HCT116 (cell line): ENCODE results near the gene MRPL45. TPM values are rescaled to one million over a fixed set of nuclear protein-coding genes. Genes with fewer than 3 reads are reported as not detected.
"Not testable (repeated sequence)": the region's sequence is repeated elsewhere in the genome, so short reads cannot be mapped to it uniquely, and the experiment has no call there.

Experiments
- ATAC-seq: fragments of 200-7000 bp; cut with Tn5 transposase; 2 replicates; pipeline ENCODE4 v1.9.1; 2020; ENCODE audit warnings: mild to moderate bottlenecking, moderate library complexity
- Bru-seq: library from RNA; stranded (reverse); fragments of 400-500 nt; gene quantifications from one replicate; lab custom pipeline; 2021; lab: Mats Ljungman, UMichigan
- BruChase-seq, 2 experiments: library from RNA; stranded (reverse); fragments of 400-500 nt; gene quantifications; one replicate each; lab custom pipeline; 2021; lab: Mats Ljungman, UMichigan
- BruUV-seq: library from RNA; stranded (reverse); fragments of 400-500 nt; replicated peaks from 2 replicates; lab custom pipeline; 2021; lab: Mats Ljungman, UMichigan
- CTCF ChIA-PET: fragments of 300-600 bp; sonication (Branson Sonifier 250); formaldehyde crosslinking; loops from one replicate; lab custom pipeline; 2021; ENCODE audit warnings: antibody characterized with exemption; lab: Charles Lee
- POLR2A ChIA-PET: fragments of 300-600, 350-600 bp; sonication (Branson Sonifier 250); formaldehyde crosslinking; loops from one replicate; lab custom pipeline; 2021; ENCODE audit warnings: antibody characterized with exemption; lab: Charles Lee
- RAD21 ChIA-PET, 2 experiments: fragments of 300-600 bp; sonication (Branson Sonifier 250); formaldehyde crosslinking; loops; one replicate each; lab custom pipeline; 2023; ENCODE audit warnings: low total read pairs in 2 of 2; ENCODE audit not compliant: uncharacterized antibody in 2 of 2, unreplicated experiment in 2 of 2, low non-redundant PET in 1 of 2; lab: Charles Lee
- DNase-seq: peaks from one replicate; pipeline ENCODE4 v3.0.0-alpha.2; 2010; ENCODE audit warnings: low read depth, low spot score
- H2AFZ ChIP-seq: fragments of 200-600 bp; shearing (Covaris generic), sonication (generic); 2 replicates; pipeline ENCODE4 v1.6.1; 2017; ENCODE audit warnings: low read depth, mixed run types, mixed read lengths, antibody characterized with exemption, low read length; ENCODE audit not compliant: poor library complexity, severe bottlenecking
- H3K27ac ChIP-seq: 2 replicates; pipeline ENCODE4 v1.5.1; 2012; ENCODE audit warnings: low read depth, low read length
- H3K27me3 ChIP-seq: fragments of 200-600 bp; sonication (generic); 2 replicates; pipeline ENCODE4 v1.6.1; 2016; ENCODE audit warnings: mixed run types, low read length, mixed read lengths; ENCODE audit not compliant: insufficient read depth
- H3K36me3 ChIP-seq, 2 experiments: fragments of 200-500 bp in 1 of 2; fragments of 200-600 bp in 1 of 2; sonication (Bioruptor generic) in 1 of 2; sonication (generic) in 1 of 2; 2 replicates each; pipeline versions ENCODE4 v1.5.1 to v1.6.1; 2014 to 2016; ENCODE audit warnings: low read length in 2 of 2, inconsistent platforms in 1 of 2, mixed read lengths in 1 of 2, mixed run types in 1 of 2; ENCODE audit not compliant: insufficient read depth in 2 of 2, control insufficient read depth in 1 of 2
- H3K4me1 ChIP-seq, 2 experiments: fragments of 200-600 bp in 1 of 2; sonication (generic) in 1 of 2; 2 replicates each; pipeline versions ENCODE4 v1.5.1 to v1.6.1; 2012 to 2017; ENCODE audit warnings: low read length in 2 of 2, inconsistent platforms in 1 of 2, mild to moderate bottlenecking in 1 of 2, mixed read lengths in 1 of 2, mixed run types in 1 of 2, moderate library complexity in 1 of 2; ENCODE audit not compliant: insufficient read depth in 2 of 2, control insufficient read depth in 1 of 2
- H3K4me2 ChIP-seq: fragments of 200-600 bp; sonication (generic); 2 replicates; pipeline ENCODE4 v1.6.1; 2017; ENCODE audit warnings: mixed run types, low read length, mixed read lengths
- H3K4me3 ChIP-seq, 2 experiments: fragments of 200-600 bp in 1 of 2; sonication (generic) in 1 of 2; replicated peaks in 1 of 2; 2 replicates each; pipeline ENCODE4 v1.5.1; 2011 to 2016; ENCODE audit warnings: low read length in 2 of 2, control low read depth in 1 of 2, low read depth in 1 of 2, mild to moderate bottlenecking in 1 of 2, mixed read lengths in 1 of 2, mixed run types in 1 of 2
- H3K79me2 ChIP-seq: fragments of 200-600 bp; sonication (generic); 2 replicates; pipeline ENCODE4 v1.6.1; 2017; ENCODE audit warnings: mild to moderate bottlenecking, mixed run types, low read length, moderate library complexity, mixed read lengths; ENCODE audit not compliant: insufficient read depth
- H3K9ac ChIP-seq: fragments of 200-600 bp; sonication (generic); 2 replicates; pipeline ENCODE4 v1.6.1; 2016; ENCODE audit warnings: low read length, mixed read lengths
- H3K9me2 ChIP-seq: fragments of 200-600 bp; sonication (generic), shearing (Covaris generic); 2 replicates; pipeline ENCODE4 v1.6.1; 2017; ENCODE audit warnings: mixed run types, mild to moderate bottlenecking, moderate library complexity; ENCODE audit not compliant: insufficient read depth
- H3K9me3 ChIP-seq, 2 experiments: fragments of 200-500 bp in 1 of 2; fragments of 200-600 bp in 1 of 2; sonication (Bioruptor generic) in 1 of 2; sonication (generic) in 1 of 2; 2 replicates each; pipeline ENCODE4 v1.6.1; 2014 to 2017; ENCODE audit warnings: low read length in 2 of 2, mixed read lengths in 2 of 2, inconsistent platforms in 1 of 2, low read depth in 1 of 2, mild to moderate bottlenecking in 1 of 2, mixed run types in 1 of 2, moderate library complexity in 1 of 2; ENCODE audit not compliant: control insufficient read depth in 1 of 2, insufficient read depth in 1 of 2
- H4K20me1 ChIP-seq: fragments of 200-600 bp; sonication (generic), shearing (Covaris generic); 2 replicates; pipeline ENCODE4 v1.6.1; 2017; ENCODE audit warnings: mixed run types, mild to moderate bottlenecking, moderate library complexity; ENCODE audit not compliant: insufficient read depth
- CBX3 ChIP-seq: IDR thresholded peaks from 2 replicates; pipeline ENCODE4 v1.6.1; 2012; ENCODE audit warnings: low read depth
- POLR2AphosphoS5 ChIP-seq: IDR thresholded peaks from 2 replicates; pipeline ENCODE4 v1.6.1; 2011; ENCODE audit warnings: mild to moderate bottlenecking, low read depth, low read length, moderate library complexity
- SP1 ChIP-seq: IDR thresholded peaks from 2 replicates; pipeline ENCODE4 v1.6.1; 2012; ENCODE audit warnings: low read depth
- YY1 ChIP-seq: IDR thresholded peaks from 2 replicates; pipeline ENCODE4 v1.6.1; 2011; ENCODE audit warnings: low read length, low read depth, moderate library complexity, mild to moderate bottlenecking; ENCODE audit not compliant: insufficient replicate concordance; ENCODE audit errors: extremely low read depth
- intact Hi-C: fragments of 100-400 bp; cut with micrococcal nuclease; formaldehyde crosslinking; loops from 2 replicates; pipeline ENCODE4 v1.10.0; 2022
- long read RNA-seq: library from polyadenylated mRNA; unstranded; transcript quantifications from one replicate; pipeline ENCODE4 v2.0.0, GENCODE V29; 2021; ENCODE audit not compliant: unreplicated experiment
- polyA plus RNA-seq: library from polyadenylated mRNA; unstranded; fragments of >200 nt; gene quantifications from 2 replicates; pipeline ENCODE4 v1.2.1, GENCODE V29; 2012; ENCODE audit warnings: missing spikeins
- total RNA-seq: library from RNA; stranded (reverse); gene quantifications from one replicate; pipeline ENCODE4 v1.2.1, GENCODE V29; 2021; ENCODE audit not compliant: unreplicated experiment
- TF ChIP-seq, protein P1 (sequence below): IDR thresholded peaks from 2 replicates; pipeline ENCODE4 v1.6.1; 2012

Gene MRPL45
- total RNA-seq (76.1 TPM), Bru-seq, nascent RNA (percentile 73 among the genes with signal in this experiment), BruChase-seq, experiment 1, labeled RNA remaining after a 6-hour chase (percentile 82 among the genes with signal in this experiment), BruChase-seq, experiment 2, labeled RNA remaining after a 2-hour chase (percentile 74 among the genes with signal in this experiment)
- polyA plus RNA-seq, result 45.1 and 66.9 TPM in 2 replicates
- long read RNA-seq, transcript MRPL45-203 (8 exons, 1,705 nt), result major isoform, 103 of 138 reads
- long read RNA-seq, partial matches to known transcripts, result 2 of 138 reads
- long read RNA-seq, other reads (novel, unspliced or antisense), result 33 of 138 reads

DNA sequence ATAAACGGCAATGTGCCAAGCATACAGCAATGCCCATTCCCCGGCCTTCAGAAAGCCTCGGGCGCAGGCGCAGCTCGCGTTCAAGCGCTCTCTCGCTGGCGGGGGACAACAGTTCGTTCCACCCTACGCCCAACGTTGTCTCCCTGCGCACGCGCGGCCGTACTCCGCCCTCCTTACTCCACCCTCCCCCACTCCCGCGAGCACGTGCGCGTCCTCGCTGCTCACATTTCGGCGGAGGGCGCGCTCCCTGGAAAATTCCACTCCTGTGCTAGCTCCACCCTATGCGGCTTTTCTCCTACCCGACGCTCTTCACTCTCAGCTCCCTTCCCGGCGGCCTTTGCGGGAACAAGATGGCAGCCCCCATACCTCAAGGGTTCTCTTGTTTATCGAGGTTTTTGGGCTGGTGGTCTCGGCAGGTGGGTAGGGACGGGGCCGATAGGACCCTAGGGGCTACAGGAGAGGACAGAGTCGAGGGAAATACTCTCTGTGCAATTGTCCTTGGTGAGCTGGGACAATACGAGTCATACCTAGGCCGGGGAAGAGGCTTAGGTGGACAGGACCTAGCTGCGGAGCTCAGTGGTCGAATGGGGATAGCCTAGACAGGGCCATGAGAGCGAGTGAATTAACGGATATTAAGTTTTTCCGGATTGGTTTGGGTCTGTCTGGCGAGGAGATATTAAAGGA lies at the start of gene MRPL45:
Gene MRPL45, plus strand, starts transcription at position 335 of the 684 bp plus-strand sequence. Its CDS starts 16 bp downstream, at position 351.
- H3K27ac ChIP-seq, result peak within 1 kb of the TSS; percentile 68
- intact Hi-C loops, H3K27me3 ChIP-seq, BruUV-seq, H4K20me1 ChIP-seq, H3K9me3 ChIP-seq, H3K4me1 ChIP-seq, POLR2A ChIA-PET, H3K9me2 ChIP-seq, H3K36me3 ChIP-seq, RAD21 ChIA-PET, H3K79me2 ChIP-seq, H2AFZ ChIP-seq: not testable (repeated sequence)
- H3K9ac ChIP-seq, result peak within 1 kb of the TSS; percentile 75
- DNase-seq (peak; percentile 93), ATAC-seq (peak; percentile 93)
- H3K4me3 ChIP-seq, result peak within 1 kb of the TSS; percentile 54 to 66
- TF ChIP-seq SP1 (peak; percentile 89), YY1 (peak; percentile 92), POLR2AphosphoS5 (peak; percentile 42; the same call in 1 of the 2 replicates), CBX3 (peak; percentile 37; the same call in 1 of the 2 replicates)
- TF ChIP-seq, protein P1, sequence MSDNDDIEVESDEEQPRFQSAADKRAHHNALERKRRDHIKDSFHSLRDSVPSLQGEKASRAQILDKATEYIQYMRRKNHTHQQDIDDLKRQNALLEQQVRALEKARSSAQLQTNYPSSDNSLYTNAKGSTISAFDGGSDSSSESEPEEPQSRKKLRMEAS, result peak; percentile 93
- H3K4me2 ChIP-seq, result peak within 1 kb of the TSS; percentile 68
- CTCF ChIA-PET, result interaction anchor here (1.3 kb wide), 1 partner anchor 25 kb away, joined by 6 read pairs; no protein-coding TSS in a partner anchor

DNA sequence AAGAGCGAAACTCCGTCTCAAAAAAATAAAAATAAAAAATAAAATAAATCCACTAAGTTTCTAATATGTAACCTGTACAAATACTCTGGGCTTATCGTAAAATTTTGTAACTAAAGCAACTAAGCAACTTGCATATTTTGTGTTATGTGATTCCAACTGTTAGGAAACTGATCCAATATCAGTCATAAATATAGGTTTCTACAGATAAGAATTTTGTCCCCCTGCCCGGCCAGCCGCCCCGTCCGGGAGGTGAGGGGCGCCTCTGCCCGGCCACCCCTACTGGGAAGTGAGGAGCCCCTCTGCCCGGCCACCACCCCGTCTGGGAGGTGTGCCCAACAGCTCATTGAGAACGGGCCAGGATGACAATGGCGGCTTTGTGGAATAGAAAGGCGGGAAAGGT lies 43.8 kb upstream of the MRPL45 start:
- POLR2A ChIA-PET, CTCF ChIA-PET, H3K27me3 ChIP-seq, H2AFZ ChIP-seq, H3K27ac ChIP-seq, H3K4me1 ChIP-seq, H4K20me1 ChIP-seq, DNase-seq, H3K36me3 ChIP-seq, H3K9ac ChIP-seq, BruUV-seq, H3K4me3 ChIP-seq, H3K9me2 ChIP-seq, H3K9me3 ChIP-seq, ATAC-seq, RAD21 ChIA-PET, intact Hi-C loops, H3K4me2 ChIP-seq: not testable (repeated sequence)
- H3K79me2 ChIP-seq, result peaks cover 49% of the 10 kb centered on the region

DNA sequence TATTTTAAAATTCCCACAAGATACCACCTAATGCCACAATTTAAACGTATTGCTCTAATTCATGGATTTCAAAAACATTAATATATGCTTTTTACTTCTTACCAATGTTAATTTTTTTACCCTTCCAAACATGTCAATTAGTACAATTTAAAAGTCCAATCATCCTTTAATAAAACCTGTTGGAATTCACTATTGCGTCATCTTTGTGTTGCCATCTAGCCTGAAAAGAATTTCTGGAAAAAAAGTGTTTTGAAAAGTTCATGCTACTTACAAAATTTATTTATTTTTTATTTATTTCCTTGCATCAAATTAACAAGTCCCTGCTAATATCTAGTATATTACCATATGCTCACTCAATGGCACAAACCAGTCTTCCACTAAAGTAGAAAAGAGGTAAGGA lies 42.6 kb upstream of the MRPL45 start:
- CTCF ChIA-PET, result not testable (repeated sequence)

More for the DNA sequence above, 42.6 kb upstream of the MRPL45 start:
- peaks cover 49% of the 10 kb centered on the region for H3K79me2 ChIP-seq
- H2AFZ ChIP-seq, H3K9ac ChIP-seq, intact Hi-C loops, BruUV-seq, H3K4me2 ChIP-seq, H3K27ac ChIP-seq, DNase-seq, H3K27me3 ChIP-seq, H3K9me2 ChIP-seq, ATAC-seq, H3K4me3 ChIP-seq, RAD21 ChIA-PET, POLR2A ChIA-PET, H3K9me3 ChIP-seq, H3K36me3 ChIP-seq, H3K4me1 ChIP-seq, H4K20me1 ChIP-seq: not testable (repeated sequence)
